Ishikawa (cell line): Measurements from ENCODE around the gene RNASET2.

Experiments used
- CEBPB ChIP-seq: IDR thresholded peaks from 2 replicates; pipeline ENCODE4 v1.6.1; 2012
- CREB1 ChIP-seq: IDR thresholded peaks from 2 replicates; pipeline ENCODE4 v1.6.1; 2012; ENCODE audit warnings: low read depth
- EGR1 ChIP-seq: IDR thresholded peaks from 2 replicates; pipeline ENCODE4 v1.6.1; 2012
- EP300 ChIP-seq: IDR thresholded peaks from 2 replicates; pipeline ENCODE4 v1.6.1; 2012; ENCODE audit warnings: borderline replicate concordance
- FOXM1 ChIP-seq: IDR thresholded peaks from 2 replicates; pipeline ENCODE4 v1.6.1; 2012; ENCODE audit warnings: low read depth, borderline replicate concordance
- MAX ChIP-seq: IDR thresholded peaks from 2 replicates; pipeline ENCODE4 v1.6.1; 2012
- NFIC ChIP-seq: IDR thresholded peaks from 2 replicates; pipeline ENCODE4 v1.6.1; 2012
- RAD21 ChIP-seq: IDR thresholded peaks from 2 replicates; pipeline ENCODE4 v1.6.1; 2012; ENCODE audit warnings: low read depth
- REST ChIP-seq: IDR thresholded peaks from 2 replicates; pipeline ENCODE4 v1.6.1; 2012; ENCODE audit warnings: low read depth, mild to moderate bottlenecking
- TAF1 ChIP-seq: IDR thresholded peaks from 2 replicates; pipeline ENCODE4 v1.6.1; 2012; ENCODE audit warnings: low read depth, mild to moderate bottlenecking
- TCF12 ChIP-seq: IDR thresholded peaks from 2 replicates; pipeline ENCODE4 v1.6.1; 2012; ENCODE audit warnings: low read depth
- TEAD4 ChIP-seq: IDR thresholded peaks from 2 replicates; pipeline ENCODE4 v1.6.1; 2012
- USF1 ChIP-seq: IDR thresholded peaks from 2 replicates; pipeline ENCODE4 v1.6.1; 2012
- YY1 ChIP-seq: IDR thresholded peaks from 2 replicates; pipeline ENCODE4 v1.6.1; 2012; ENCODE audit warnings: low read depth
- ZBTB7A ChIP-seq: IDR thresholded peaks from 2 replicates; pipeline ENCODE4 v1.6.1; 2012; ENCODE audit warnings: low read depth

Gene RNASET2

GRCh38 chr6:166900956-166901607, 55.3 kb downstream of the RNASET2 start:
- no peak for TF ChIP-seq FOXM1
- no peak for TF ChIP-seq MAX
- no peak for TF ChIP-seq ZBTB7A
- no peak for TF ChIP-seq CREB1
- no peak for TF ChIP-seq EP300
- TF ChIP-seq YY1, result no peak
- no peak for TF ChIP-seq TAF1
- TF ChIP-seq USF1, result no peak
- TF ChIP-seq CEBPB, result no peak
- TF ChIP-seq EGR1, result no peak
- TF ChIP-seq REST, result no peak
- TF ChIP-seq NFIC, result no peak
- TF ChIP-seq TEAD4, result no peak
- no peak for TF ChIP-seq TCF12
- no peak for TF ChIP-seq RAD21

GRCh38 chr6:166900130-166900708, 56.1 kb downstream of the RNASET2 start:
- no peak for TF ChIP-seq USF1
- TF ChIP-seq RAD21, result no peak
- no peak for TF ChIP-seq FOXM1
- TF ChIP-seq YY1, result no peak
- no peak for TF ChIP-seq ZBTB7A
- no peak for TF ChIP-seq CREB1
- TF ChIP-seq EP300, result no peak
- TF ChIP-seq TEAD4, result no peak
- TF ChIP-seq TCF12, result no peak
- no peak for TF ChIP-seq MAX
- no peak for TF ChIP-seq CEBPB
- TF ChIP-seq EGR1, result no peak

GRCh38 chr6:166898910-166899309, 57.4 kb downstream of the RNASET2 start:
- no peak for TF ChIP-seq TAF1
- no peak for TF ChIP-seq USF1
- no peak for TF ChIP-seq CEBPB
- no peak for TF ChIP-seq CREB1
- TF ChIP-seq FOXM1, result no peak
- TF ChIP-seq TEAD4, result no peak
- no peak for TF ChIP-seq EGR1
- no peak for TF ChIP-seq REST
- no peak for TF ChIP-seq EP300
- TF ChIP-seq YY1, result no peak
- TF ChIP-seq ZBTB7A, result no peak
- no peak for TF ChIP-seq RAD21
- TF ChIP-seq TCF12, result no peak
- TF ChIP-seq NFIC, result no peak
- TF ChIP-seq MAX, result no peak

GRCh38 chr6:166879594-166879993, 76.8 kb downstream of the RNASET2 start:
- TF ChIP-seq FOXM1 (no peak), CREB1 (no peak)
